ENCODE results near the gene MMADHC.
A peak's percentile ranks its signal among the peaks of the same experiment; 100 is the strongest.

MMADHC gene

GRCh38 chr2:149587220-149587949, at the start of gene MMADHC:
Gene MMADHC, minus strand, starts transcription at chr2:149587775. Its CDS starts 678 bp downstream, at chr2:149587097.
- peak; percentile 95 for DNase-seq

- no peak for DNase-seq
Observed at GRCh38 chr2:149634103-149634502, 46.5 kb upstream of the MMADHC start.

DNA sequence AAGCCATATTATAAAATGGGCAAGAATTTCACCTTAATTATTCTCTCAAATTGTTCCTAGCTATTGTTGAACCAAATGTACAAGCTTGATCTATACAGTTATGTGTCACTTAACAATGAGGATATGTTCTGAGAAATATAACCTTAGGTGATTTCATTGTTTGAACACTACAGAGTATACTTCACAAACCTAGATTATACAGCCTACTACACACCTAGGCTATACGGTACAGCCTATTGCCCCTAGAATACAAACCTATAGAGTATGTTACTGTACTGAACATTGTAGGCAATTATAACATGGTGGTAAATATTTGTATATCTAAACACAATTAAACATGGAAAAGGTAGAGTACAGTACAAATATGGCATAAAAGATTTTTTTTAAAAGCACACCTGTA, 42.9 kb upstream of the MMADHC start:
- no peak for DNase-seq

DNA sequence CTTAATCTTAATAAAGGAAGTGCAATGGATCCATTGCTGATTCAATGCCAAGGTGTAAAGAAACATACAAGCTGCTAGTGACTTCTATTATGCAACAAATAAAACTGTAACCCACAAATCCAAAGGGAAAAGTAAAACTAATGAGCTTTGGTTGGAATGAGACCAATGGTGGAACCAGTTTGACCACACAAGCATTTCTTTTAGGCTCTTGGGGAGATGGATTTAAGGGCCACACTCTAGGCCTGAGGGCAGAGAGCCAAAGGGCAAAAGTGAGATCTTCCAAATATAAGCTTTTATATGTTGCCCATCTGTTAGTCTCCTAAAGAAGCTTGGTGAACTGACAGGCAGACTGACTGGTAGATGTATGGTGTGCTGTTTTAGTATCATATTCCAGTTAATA, 41.5 kb upstream of the MMADHC start:
- no peak for DNase-seq

GRCh38 chr2:149627111-149627801, 39.7 kb upstream of the MMADHC start:
- no peak for DNase-seq

GRCh38 chr2:149625671-149626070, 38.1 kb upstream of the MMADHC start:
- no peak for DNase-seq

DNA sequence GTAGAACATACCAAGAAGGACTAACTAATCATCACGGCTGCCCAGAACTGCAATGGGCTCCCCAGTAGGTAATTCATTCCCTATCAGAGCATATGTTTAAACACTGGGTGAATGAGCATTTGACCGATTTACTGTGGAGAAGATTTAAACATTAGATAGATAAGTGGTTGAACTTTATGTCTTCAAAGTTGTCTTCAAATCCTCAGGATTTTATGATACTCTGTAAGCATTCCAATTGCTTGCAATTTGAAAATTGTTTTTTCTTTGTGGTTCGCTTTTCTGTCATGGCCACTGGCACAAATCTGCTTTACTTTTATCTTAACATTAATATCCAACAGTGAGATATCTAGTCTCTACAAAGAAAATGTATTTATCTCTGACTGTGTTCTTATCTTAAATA, 37.7 kb upstream of the MMADHC start:
- DNase-seq: no peak

GRCh38 chr2:149622343-149622742, 34.8 kb upstream of the MMADHC start:
- no peak for DNase-seq

GRCh38 chr2:149617476-149617875, 29.9 kb upstream of the MMADHC start:
- DNase-seq: peak; percentile 41

GRCh38 chr2:149616681-149617456, 29.3 kb upstream of the MMADHC start:
- DNase-seq: peak; percentile 26

- DNase-seq: no peak
Observed at GRCh38 chr2:149613704-149614103, 26.1 kb upstream of the MMADHC start.

DNA sequence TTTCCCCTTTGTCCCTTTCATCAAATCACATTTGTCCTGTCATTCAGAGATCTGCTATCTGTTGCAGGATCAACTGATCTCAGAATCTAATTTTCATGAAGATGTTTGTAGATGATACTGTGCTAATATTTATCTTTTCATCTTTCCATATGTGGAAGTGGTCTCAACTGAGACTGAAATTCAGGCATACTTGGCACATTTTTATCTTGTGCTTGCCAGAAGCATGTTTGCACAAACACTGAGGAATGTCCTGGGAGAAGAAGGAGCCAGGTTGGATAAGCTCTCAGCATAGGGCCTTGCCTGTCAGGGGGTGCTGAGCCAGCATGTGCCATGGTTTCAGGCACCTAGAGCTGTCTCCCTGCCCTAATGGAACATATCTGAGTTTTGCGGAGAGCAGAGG, 24.5 kb upstream of the MMADHC start:
- peak; percentile 46 for DNase-seq

DNA sequence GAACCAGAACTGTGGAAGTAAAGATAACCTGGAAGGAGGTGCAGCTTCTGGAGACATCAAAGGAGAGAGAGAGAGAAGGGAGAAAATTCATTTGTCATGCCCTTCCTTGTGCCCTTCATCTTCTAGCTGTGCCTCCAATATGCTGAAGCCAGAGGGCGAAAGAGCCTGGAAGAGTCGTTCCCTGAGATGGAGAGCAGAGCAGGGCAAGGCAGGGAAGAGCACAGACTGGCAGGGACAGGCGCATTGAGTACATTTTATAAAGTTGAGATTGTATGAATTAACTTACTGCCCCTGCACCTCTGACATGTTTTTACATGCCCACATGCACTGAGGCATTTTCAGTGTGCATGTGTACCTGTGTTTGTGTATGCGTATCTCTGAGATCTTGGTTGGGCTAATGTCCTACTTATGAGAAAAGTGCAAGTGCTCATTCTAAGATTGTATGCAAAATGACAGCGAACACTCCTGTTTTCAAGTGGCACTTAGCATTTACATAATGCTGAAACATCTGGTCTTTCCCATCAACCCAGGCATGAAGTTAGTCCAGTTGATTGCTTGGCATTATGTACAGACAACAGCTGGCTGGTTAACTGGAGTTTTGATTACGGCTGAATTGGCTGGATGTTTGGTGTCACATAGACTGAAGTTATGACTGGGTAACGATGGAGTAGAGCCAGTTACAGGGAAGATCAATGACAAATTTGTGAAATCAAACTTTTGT, 23.7 kb upstream of the MMADHC start:
- no peak for DNase-seq

- DNase-seq: peak; percentile 40
Observed at GRCh38 chr2:149606251-149606811, 18.8 kb upstream of the MMADHC start.

DNA sequence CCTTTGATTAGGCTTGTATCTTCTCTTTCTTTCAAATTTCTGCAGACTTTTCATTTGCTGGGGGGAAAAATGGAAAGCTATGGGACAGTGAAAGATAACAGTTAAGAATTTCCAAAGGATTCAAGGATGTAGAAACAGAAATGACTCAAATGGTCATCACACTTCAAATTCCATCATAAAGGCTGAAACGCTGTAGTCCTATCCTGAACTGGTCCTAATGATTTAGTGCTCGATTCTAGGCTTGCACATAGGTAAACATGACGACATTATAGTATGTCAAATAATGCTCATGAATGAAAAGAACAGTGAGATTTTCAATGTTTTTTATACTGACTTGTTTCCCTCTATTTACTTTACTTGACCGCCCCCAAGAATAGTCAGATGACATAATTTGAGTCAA, 15.7 kb upstream of the MMADHC start:
- DNase-seq: no peak

DNA sequence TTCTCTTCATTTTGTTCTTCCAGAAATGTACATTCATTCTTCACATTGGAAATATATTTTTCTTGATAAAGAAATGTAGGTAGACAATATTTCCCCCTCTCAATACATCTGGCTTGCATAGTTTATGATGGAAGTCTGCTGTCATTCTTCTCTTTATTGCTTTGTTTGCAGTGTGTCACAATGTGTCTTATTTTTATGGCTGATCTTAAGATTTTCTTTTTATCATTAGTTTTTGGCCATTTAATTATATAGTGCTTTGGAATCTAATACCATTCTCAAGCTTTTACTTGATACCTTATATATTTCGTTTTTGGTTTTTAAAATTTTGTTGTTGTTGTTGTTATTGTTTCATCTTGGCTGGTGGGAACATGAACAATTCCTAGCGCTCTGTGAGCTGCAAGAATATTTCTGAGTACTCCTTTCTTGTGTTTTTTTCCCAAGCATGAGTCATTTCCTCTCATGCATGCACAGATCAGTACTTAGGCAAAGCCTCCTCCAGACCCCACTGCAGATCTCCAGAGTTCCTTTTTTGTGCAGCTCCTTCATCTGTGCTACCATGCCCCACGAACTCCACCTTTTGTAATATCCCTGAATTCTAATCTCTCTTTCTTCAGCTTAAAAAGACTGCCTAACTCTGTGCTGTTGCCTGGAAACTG, 13.7 kb upstream of the MMADHC start:
- DNase-seq: peak; percentile 48

DNA sequence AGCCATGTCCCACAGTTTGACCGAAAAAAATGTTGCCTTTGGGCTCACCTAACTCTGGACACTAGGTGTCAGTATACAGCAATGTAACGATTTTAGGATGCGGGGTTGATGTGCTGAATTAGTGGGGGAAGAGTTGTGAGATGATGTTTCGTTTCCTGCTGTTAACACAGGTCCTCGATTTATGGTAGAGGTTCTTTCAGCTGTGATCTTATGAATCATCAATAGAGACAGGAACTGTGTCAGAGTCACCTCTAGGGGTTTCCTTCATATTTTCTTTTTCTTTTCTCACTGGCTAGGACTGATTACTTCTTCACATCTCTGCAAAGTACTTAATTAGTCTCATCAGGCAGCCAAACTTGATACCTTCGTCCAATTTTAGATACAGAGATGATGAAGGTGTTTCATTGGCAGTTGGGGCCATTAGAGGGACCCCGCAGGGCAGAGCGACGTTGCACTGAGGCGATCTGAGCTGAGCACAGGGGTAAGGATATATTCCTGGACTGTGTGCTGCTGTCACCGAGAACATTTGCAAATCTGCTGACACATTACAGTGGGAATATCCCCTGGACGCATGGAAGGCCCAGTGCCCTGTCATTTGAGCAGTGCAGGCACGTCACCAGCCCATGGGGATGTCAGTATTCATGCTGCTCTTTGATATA, 10.2 kb upstream of the MMADHC start:
- DNase-seq: peak; percentile 90

DNA sequence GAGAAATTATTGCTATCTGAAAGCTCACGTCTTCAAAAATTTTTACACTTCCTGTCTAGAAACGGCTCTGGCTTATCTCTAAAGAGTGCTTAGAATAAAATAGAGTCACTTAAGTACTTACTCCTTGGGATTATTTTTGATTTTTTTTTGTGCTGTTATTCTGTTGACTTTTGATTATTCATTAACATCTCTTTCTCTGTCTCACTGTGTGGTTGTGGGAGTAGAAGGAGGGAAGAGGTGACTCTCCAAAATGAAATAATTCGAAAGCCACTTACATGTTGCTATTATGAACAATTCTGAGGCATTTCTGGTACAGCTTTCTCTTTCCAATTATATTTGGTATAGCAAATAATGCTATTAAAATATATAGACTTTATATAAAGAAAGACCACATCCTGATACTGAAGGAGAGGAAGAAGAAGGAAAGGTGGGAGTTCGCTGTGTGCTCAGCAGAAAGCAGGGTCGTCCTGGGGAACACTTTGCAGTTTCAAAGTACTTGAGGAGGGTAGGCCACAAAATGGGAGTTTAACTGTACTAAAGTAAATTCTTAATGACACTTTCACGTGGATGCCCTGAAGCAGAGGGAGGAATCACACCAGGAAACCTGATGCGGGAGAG, 9.6 kb upstream of the MMADHC start:
- no peak for DNase-seq

- no peak for DNase-seq
Observed at GRCh38 chr2:149596471-149596870, 8.9 kb upstream of the MMADHC start.

GRCh38 chr2:149595056-149595963, 7.7 kb upstream of the MMADHC start:
- DNase-seq: peak; percentile 67

Data from EL (cell line).